ENCODE results near the gene C5orf58.

The C5orf58 gene

DNA sequence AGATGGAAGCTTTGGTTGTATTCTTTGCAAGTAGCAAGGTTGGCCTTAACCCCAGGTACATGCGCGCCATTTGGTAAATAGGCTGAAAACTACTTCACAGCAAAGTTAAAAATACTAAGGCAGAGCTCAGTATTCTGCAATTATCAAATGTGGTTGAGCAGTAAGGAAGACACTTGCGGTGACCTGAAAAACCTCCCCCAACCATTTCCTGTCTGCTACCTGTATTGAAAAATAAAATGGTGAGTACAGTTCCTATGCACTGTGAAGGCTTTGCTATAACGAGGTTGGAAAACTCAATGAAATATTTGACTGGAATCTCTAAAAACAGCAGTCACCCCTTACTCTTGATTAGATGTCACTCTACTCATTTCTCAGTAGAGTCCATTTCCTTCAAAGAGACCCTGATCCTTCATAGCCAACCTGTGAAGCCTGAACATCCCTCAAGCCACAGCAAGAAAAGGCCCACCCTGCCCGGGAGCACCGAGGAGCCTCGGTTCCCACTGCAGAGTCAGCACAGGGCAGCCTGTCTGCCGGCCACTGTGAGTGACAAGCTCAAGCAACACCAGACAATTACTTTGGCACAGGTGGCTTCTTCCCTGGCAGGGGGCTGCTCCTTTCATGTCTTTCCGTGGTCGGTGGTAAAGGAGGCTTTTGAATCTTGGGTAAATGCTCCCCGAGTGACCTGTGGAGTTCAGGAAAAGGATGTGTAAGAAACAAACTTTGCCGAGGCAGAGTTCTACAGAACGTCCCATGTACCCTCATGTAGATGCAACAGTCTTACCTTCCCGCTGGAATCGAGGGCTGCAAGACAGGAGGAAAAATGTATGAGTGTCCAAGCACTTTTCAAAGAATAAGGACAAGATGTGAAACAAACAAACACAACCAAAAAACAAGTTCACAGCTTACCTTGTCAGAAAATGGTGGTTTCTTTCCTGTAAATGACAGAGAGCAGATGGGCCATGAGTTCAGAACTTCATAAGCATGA lies 29.6 kb downstream of the C5orf58 start:
- Histone ChIP-seq H2BK15ac (replicated peaks; ENCODE audit: low read depth) (no peak overlapping the region), H3K4me1 (ENCODE audit: control insufficient read depth, low read depth, low read length) (no peaks in the 10 kb centered on the region), H3K4ac (ENCODE audit: low read depth, low read length) (no peak overlapping the region), H3K79me2 (ENCODE audit: control insufficient read depth, insufficient read depth, low read length) (no peaks in the 10 kb centered on the region), H3K4me3 (ENCODE audit: low read length) (no peak overlapping the region), H2BK5ac (ENCODE audit: low read length) (no peak overlapping the region), H3K18ac (ENCODE audit: low read length) (no peak overlapping the region), H3K56ac (ENCODE audit: low read length) (no peak overlapping the region), H3K27me3 (ENCODE audit: insufficient read depth, low read length, poor library complexity) (no peaks in the 10 kb centered on the region), H3K23ac (ENCODE audit: low read length) (no peak overlapping the region), H3K79me1 (ENCODE audit: low read length) (no peaks in the 10 kb centered on the region), H3K36me3 (ENCODE audit: control insufficient read depth, insufficient read depth, low read length) (no peaks in the 10 kb centered on the region), H2AK5ac (ENCODE audit: low read length) (no peak overlapping the region), H3K4me2 (ENCODE audit: low read length) (no peak overlapping the region), H4K8ac (ENCODE audit: low read depth, low read length) (no peak overlapping the region), H2BK120ac (ENCODE audit: low read depth, low read length) (no peak overlapping the region), H4K5ac (ENCODE audit: low read length) (no peak overlapping the region), H3K27ac (ENCODE audit: low read depth, low read length) (no peak overlapping the region), H3K9ac (ENCODE audit: low read length) (no peak overlapping the region)
- no CpG with 5 or more reads among the region's 15 CpGs for WGBS (ENCODE audit: extremely low coverage, insufficient coverage, low lambda C conversion rate)
- no peak for DNase-seq

DNA sequence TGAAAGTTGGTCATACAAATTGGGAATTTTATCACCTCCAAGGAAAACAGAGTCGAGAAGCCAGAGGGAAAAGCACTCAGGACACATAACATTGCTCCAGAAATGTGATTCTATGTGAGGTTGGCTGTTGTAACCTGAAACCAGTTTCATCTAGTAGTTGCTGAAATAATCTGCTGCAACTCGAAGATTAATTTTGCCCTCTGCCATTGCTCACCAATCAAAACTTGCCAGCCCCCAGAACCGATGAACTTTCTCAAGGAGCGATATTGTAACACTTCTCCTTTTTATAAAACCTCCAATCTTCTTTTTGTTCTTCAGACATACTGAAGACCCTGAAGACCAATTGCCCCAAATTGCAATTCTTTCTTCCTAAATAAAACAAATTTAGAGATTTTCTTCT lies 31.1 kb downstream of the C5orf58 start:
- H3K4me3 ChIP-seq (ENCODE audit: low read length), result no peak overlapping the region
- no peaks in the 10 kb centered on the region for H3K79me1 ChIP-seq (ENCODE audit: low read length)
- no peak for DNase-seq
- no peak overlapping the region for H2BK15ac ChIP-seq (replicated peaks; ENCODE audit: low read depth)
- H3K18ac ChIP-seq (ENCODE audit: low read length), result no peak overlapping the region
- H2BK120ac ChIP-seq (ENCODE audit: low read depth, low read length), result no peak overlapping the region
- no CpG with 5 or more reads among the region's 4 CpGs for WGBS (ENCODE audit: extremely low coverage, insufficient coverage, low lambda C conversion rate)
- no peak overlapping the region for H3K27ac ChIP-seq (ENCODE audit: low read depth, low read length)
- no peaks in the 10 kb centered on the region for H3K27me3 ChIP-seq (ENCODE audit: insufficient read depth, low read length, poor library complexity)
- no peak overlapping the region for H4K8ac ChIP-seq (ENCODE audit: low read depth, low read length)
- no peak overlapping the region for H3K56ac ChIP-seq (ENCODE audit: low read length)
- H3K79me2 ChIP-seq (ENCODE audit: control insufficient read depth, insufficient read depth, low read length), result no peaks in the 10 kb centered on the region
- H3K4ac ChIP-seq (ENCODE audit: low read depth, low read length), result no peak overlapping the region
- H3K23ac ChIP-seq (ENCODE audit: low read length), result no peak overlapping the region
- H4K5ac ChIP-seq (ENCODE audit: low read length), result no peak overlapping the region
- no peaks in the 10 kb centered on the region for H3K36me3 ChIP-seq (ENCODE audit: control insufficient read depth, insufficient read depth, low read length)
- H3K4me1 ChIP-seq (ENCODE audit: control insufficient read depth, low read depth, low read length), result no peaks in the 10 kb centered on the region
- H3K9ac ChIP-seq (ENCODE audit: low read length), result no peak overlapping the region
- H3K4me2 ChIP-seq (ENCODE audit: low read length), result no peak overlapping the region
- H2BK5ac ChIP-seq (ENCODE audit: low read length), result no peak overlapping the region
- H2AK5ac ChIP-seq (ENCODE audit: low read length), result no peak overlapping the region

DNA sequence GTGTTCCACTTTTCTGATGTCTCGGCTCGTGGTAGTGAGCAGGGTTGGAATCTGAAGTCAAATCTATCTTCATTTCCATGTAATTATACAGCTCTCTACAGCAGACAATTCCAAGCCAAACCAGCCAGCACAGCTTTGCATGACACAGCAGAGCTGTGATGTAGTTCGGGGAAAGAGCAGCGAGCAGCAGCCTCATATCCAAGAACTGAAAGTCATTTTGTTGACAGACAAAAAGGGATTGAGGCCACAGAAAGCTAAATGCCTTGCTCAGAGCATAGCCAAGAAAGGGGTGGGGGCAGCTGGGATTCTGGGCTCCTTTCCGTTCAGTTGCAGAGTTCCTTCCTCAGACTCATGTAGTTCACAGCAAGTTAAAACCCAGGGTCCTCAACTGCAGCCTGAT lies 32.7 kb downstream of the C5orf58 start:
- Histone ChIP-seq H2BK15ac (replicated peaks; ENCODE audit: low read depth) (no peak overlapping the region), H2AK5ac (ENCODE audit: low read length) (no peak overlapping the region), H2BK120ac (ENCODE audit: low read depth, low read length) (no peak overlapping the region), H3K79me2 (ENCODE audit: control insufficient read depth, insufficient read depth, low read length) (no peaks in the 10 kb centered on the region), H3K79me1 (ENCODE audit: low read length) (no peaks in the 10 kb centered on the region), H3K27ac (ENCODE audit: low read depth, low read length) (no peak overlapping the region), H3K27me3 (ENCODE audit: insufficient read depth, low read length, poor library complexity) (no peaks in the 10 kb centered on the region), H2BK5ac (ENCODE audit: low read length) (no peak overlapping the region), H4K8ac (ENCODE audit: low read depth, low read length) (no peak overlapping the region), H3K4me1 (ENCODE audit: control insufficient read depth, low read depth, low read length) (no peaks in the 10 kb centered on the region), H3K4ac (ENCODE audit: low read depth, low read length) (no peak overlapping the region), H3K18ac (ENCODE audit: low read length) (peak overlapping the region; percentile 29), H3K4me3 (ENCODE audit: low read length) (no peak overlapping the region), H3K9ac (ENCODE audit: low read length) (no peak overlapping the region), H3K36me3 (ENCODE audit: control insufficient read depth, insufficient read depth, low read length) (no peaks in the 10 kb centered on the region), H3K4me2 (ENCODE audit: low read length) (no peak overlapping the region), H4K5ac (ENCODE audit: low read length) (no peak overlapping the region), H3K23ac (ENCODE audit: low read length) (no peak overlapping the region), H3K56ac (ENCODE audit: low read length) (no peak overlapping the region)
- no CpG with 5 or more reads among the region's 5 CpGs for WGBS (ENCODE audit: extremely low coverage, insufficient coverage, low lambda C conversion rate)
- DNase-seq, result no peak

DNA sequence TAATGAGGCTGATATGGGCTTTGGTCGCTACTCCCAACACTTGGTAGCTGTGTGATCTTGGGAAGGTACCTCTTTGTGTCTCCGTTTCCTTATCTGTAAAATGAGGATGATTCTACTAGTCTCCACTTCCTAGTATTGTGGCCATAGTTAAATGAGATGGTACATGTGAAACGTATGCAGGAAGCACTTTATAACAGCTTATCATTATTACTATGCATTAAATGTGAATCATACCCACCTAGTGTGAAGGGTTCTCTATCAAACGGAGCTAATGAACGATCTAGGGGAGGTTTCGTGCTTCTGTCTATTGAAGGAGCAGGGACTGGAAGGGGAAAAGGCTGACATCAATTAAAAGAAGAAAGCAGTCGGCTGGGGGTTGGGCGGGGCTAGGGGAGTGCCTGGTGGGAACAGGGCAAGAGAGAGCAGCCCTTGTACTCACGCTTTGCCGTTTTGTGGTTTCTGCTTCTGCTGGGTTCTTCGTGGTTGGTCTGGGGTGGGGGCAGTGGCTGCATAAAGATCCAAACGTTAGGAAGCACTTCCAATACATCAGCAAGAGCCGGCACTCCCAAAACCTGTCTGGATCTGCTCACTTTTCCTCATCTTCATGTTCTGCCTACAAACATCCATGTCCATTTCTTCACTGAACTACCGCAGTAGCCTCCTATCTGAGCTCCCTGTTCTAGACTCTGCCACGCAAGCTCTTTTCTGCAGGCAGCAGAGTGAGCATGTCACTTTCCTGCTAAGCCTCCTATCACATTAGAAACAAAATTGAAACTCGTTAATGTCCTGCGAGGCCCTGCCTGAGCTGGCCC lies 34.0 kb downstream of the C5orf58 start:
- H3K18ac ChIP-seq (ENCODE audit: low read length), result no peak overlapping the region
- no peak overlapping the region for H3K27ac ChIP-seq (ENCODE audit: low read depth, low read length)
- H3K4ac ChIP-seq (ENCODE audit: low read depth, low read length), result no peak overlapping the region
- no peak overlapping the region for H3K23ac ChIP-seq (ENCODE audit: low read length)
- H3K79me1 ChIP-seq (ENCODE audit: low read length), result no peaks in the 10 kb centered on the region
- WGBS (ENCODE audit: extremely low coverage, insufficient coverage, low lambda C conversion rate), result no CpG with 5 or more reads among the region's 17 CpGs
- H3K79me2 ChIP-seq (ENCODE audit: control insufficient read depth, insufficient read depth, low read length), result no peaks in the 10 kb centered on the region
- DNase-seq, result no peak
- no peaks in the 10 kb centered on the region for H3K4me1 ChIP-seq (ENCODE audit: control insufficient read depth, low read depth, low read length)
- no peak overlapping the region for H3K4me2 ChIP-seq (ENCODE audit: low read length)
- H3K36me3 ChIP-seq (ENCODE audit: control insufficient read depth, insufficient read depth, low read length), result no peaks in the 10 kb centered on the region
- no peak overlapping the region for H2BK120ac ChIP-seq (ENCODE audit: low read depth, low read length)
- H3K9ac ChIP-seq (ENCODE audit: low read length), result no peak overlapping the region
- no peak overlapping the region for H2AK5ac ChIP-seq (ENCODE audit: low read length)
- H2BK5ac ChIP-seq (ENCODE audit: low read length), result no peak overlapping the region
- H2BK15ac ChIP-seq (replicated peaks; ENCODE audit: low read depth), result no peak overlapping the region
- H4K8ac ChIP-seq (ENCODE audit: low read depth, low read length), result no peak overlapping the region
- H3K27me3 ChIP-seq (ENCODE audit: insufficient read depth, low read length, poor library complexity), result no peaks in the 10 kb centered on the region
- no peak overlapping the region for H3K56ac ChIP-seq (ENCODE audit: low read length)
- no peak overlapping the region for H4K5ac ChIP-seq (ENCODE audit: low read length)
- H3K4me3 ChIP-seq (ENCODE audit: low read length), result no peak overlapping the region

DNA sequence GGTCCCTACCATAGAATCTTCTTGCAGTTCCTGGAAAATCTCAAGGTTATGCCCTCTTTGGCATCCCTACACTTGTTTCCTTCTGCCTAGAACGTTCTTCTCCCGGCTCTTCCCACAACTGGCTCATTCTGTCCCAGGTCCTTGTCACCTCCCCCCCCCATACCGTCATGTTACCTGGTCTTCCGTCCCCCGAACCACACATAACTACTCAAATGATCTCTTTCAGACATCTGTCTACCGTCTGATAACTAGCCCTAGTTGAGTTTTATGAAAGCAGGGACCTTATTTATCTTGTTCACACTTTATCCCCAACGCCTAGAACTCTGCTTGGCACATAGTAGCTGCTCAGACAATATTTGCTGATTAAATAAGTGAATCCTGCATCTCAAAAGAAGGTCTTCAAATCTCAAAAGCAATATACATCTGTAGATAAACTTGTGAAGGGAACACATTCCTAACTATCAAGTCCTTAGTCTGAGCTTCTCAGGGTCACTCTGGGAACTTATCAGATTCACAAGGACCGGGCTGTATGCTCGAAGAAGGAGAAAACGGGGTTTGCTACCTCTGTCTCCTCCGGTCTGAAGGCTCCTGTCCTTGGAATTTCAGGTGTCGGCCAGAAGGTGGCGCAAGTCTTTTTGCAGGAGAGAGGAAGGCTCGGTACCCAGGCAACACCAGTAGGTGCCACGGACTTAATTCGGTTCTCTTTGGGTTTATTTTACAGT lies 34.8 kb downstream of the C5orf58 start:
- Histone ChIP-seq H2BK120ac (ENCODE audit: low read depth, low read length) (no peak overlapping the region), H4K8ac (ENCODE audit: low read depth, low read length) (no peak overlapping the region), H3K27me3 (ENCODE audit: insufficient read depth, low read length, poor library complexity) (no peaks in the 10 kb centered on the region), H3K4me3 (ENCODE audit: low read length) (no peak overlapping the region), H3K4me2 (ENCODE audit: low read length) (no peak overlapping the region), H3K9ac (ENCODE audit: low read length) (no peak overlapping the region), H3K4ac (ENCODE audit: low read depth, low read length) (no peak overlapping the region), H3K4me1 (ENCODE audit: control insufficient read depth, low read depth, low read length) (no peaks in the 10 kb centered on the region), H3K36me3 (ENCODE audit: control insufficient read depth, insufficient read depth, low read length) (no peaks in the 10 kb centered on the region), H2AK5ac (ENCODE audit: low read length) (no peak overlapping the region), H3K79me1 (ENCODE audit: low read length) (no peaks in the 10 kb centered on the region), H2BK15ac (replicated peaks; ENCODE audit: low read depth) (no peak overlapping the region), H4K5ac (ENCODE audit: low read length) (no peak overlapping the region), H3K27ac (ENCODE audit: low read depth, low read length) (no peak overlapping the region), H2BK5ac (ENCODE audit: low read length) (no peak overlapping the region), H3K79me2 (ENCODE audit: control insufficient read depth, insufficient read depth, low read length) (no peaks in the 10 kb centered on the region), H3K23ac (ENCODE audit: low read length) (no peak overlapping the region), H3K18ac (ENCODE audit: low read length) (no peak overlapping the region), H3K56ac (ENCODE audit: low read length) (no peak overlapping the region)
- WGBS (ENCODE audit: extremely low coverage, insufficient coverage, low lambda C conversion rate), result no CpG with 5 or more reads among the region's 16 CpGs
- peak; percentile 87 for DNase-seq

Measured in mesendoderm (in vitro differentiated cells).